ENCODE measurements around the gene MFGE8.

MFGE8 gene

DNA sequence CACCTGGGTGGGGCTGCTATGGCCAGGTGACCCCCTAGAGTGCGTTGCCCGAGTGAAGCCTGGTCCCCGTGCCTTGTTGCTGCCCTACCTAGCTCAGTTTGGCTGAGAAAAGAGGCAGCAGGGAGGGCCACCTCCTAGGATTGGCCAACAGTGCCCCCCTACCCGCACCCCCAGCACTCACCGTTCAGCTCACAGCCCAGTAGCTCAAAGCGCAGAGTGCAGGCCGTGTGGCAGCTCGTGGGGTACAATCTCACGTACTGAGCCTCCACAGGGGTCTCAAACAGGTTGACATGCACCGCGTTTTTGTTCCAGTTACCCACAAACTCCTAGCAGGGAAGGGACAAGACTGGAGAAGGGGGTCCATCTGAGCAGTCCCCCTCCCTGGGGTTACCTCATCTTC lies 7.6 kb downstream of the MFGE8 start:
- Histone ChIP-seq H3K9ac (ENCODE audit: low read length in 2 of 2) (no peak overlapping the region), H3K9me3 (ENCODE audit: control insufficient read depth in 2 of 2, low read length in 2 of 2) (no peaks in the 10 kb centered on the region)

DNA sequence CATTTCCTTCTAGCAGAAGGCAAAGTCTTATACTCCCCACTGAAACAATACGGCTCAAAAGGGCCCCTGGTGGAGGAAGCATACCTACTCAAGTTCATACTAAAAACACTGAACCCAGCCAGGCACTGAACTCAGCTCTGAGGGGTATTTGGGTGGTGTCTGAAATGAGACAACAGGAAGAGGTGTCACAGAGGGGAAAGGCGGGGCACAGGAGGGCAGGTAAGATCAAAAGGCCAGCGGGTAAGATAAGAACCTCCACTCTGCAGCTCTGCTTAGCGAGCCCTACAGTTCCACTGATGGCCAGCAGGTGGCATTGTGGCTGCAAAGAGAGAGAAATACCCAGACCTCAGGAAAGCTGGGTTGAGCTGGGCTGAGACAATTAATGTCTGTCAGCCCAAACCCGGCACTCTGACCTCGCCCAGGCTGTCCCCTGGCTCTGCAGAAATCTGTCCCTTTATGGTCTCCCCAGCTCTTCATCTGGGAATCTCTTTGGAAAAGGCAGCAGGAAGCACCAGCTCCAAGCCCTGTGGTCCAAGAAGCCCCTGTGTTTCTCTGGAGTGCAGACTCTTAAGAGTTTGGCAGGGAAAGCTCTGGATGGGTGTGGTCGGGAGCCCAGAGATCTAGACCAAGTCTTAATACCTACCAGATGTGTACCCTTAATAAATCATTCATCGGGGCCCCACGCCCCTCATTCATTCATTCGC lies 8.4 kb downstream of the MFGE8 start:
- Histone ChIP-seq H3K27me3 (ENCODE audit: control insufficient read depth in 1 of 2, insufficient read depth in 2 of 2, low read length in 2 of 2) (no peaks in the 10 kb centered on the region), H3K36me3 (ENCODE audit: control insufficient read depth in 2 of 2, insufficient read depth in 2 of 2, low read length in 2 of 2) (peaks cover 0 to 13% of the 10 kb centered on the region in 2 donors)

More for the DNA sequence above, 7.6 kb downstream of the MFGE8 start:
- Histone ChIP-seq H3K27me3 (ENCODE audit: control insufficient read depth in 1 of 2, insufficient read depth in 2 of 2, low read length in 2 of 2) (no peaks in the 10 kb centered on the region), H3K36me3 (ENCODE audit: control insufficient read depth in 2 of 2, insufficient read depth in 2 of 2, low read length in 2 of 2) (peaks cover 0 to 13% of the 10 kb centered on the region in 2 donors), H3K27ac (ENCODE audit: low read length) (no peak overlapping the region), H3K4me3 (ENCODE audit: low read length in 2 of 2) (no peak overlapping the region), H3K4me1 (ENCODE audit: control insufficient read depth, insufficient read depth, low read length) (peaks cover 18% of the 10 kb centered on the region)

DNA sequence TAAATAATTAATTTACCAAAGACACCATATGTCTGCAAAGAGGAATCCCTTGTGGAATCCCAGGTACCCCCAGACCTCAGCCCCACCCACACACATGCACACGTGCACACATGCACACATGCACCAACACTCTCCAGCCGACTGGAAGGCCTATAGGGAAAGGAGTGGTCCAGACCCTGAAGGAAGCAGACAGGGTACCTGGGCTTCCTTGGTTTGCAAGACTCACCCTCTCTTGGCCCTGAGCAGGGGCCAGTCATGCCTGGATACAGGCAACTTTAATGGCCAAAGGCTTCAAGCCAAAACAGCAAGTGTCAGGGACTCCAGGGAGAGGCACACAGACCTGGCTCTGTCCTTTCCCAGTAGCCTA lies 8.9 kb downstream of the MFGE8 start:
- Histone ChIP-seq H3K9me3 (ENCODE audit: control insufficient read depth in 2 of 2, low read length in 2 of 2) (no peaks in the 10 kb centered on the region), H3K36me3 (ENCODE audit: control insufficient read depth in 2 of 2, insufficient read depth in 2 of 2, low read length in 2 of 2) (peaks cover 0 to 13% of the 10 kb centered on the region in 2 donors), H3K27ac (ENCODE audit: low read length) (no peak overlapping the region), H3K4me3 (ENCODE audit: low read length in 2 of 2) (no peak overlapping the region), H3K27me3 (ENCODE audit: control insufficient read depth in 1 of 2, insufficient read depth in 2 of 2, low read length in 2 of 2) (no peaks in the 10 kb centered on the region), H3K4me1 (ENCODE audit: control insufficient read depth, insufficient read depth, low read length) (peaks cover 14% of the 10 kb centered on the region), H3K9ac (ENCODE audit: low read length in 2 of 2) (no peak overlapping the region)

More for the DNA sequence above, 8.4 kb downstream of the MFGE8 start:
- Histone ChIP-seq H3K9me3 (ENCODE audit: control insufficient read depth in 2 of 2, low read length in 2 of 2) (no peaks in the 10 kb centered on the region), H3K9ac (ENCODE audit: low read length in 2 of 2) (no peak overlapping the region), H3K4me3 (ENCODE audit: low read length in 2 of 2) (no peak overlapping the region), H3K27ac (ENCODE audit: low read length) (no peak overlapping the region), H3K4me1 (ENCODE audit: control insufficient read depth, insufficient read depth, low read length) (peaks cover 18% of the 10 kb centered on the region)

DNA sequence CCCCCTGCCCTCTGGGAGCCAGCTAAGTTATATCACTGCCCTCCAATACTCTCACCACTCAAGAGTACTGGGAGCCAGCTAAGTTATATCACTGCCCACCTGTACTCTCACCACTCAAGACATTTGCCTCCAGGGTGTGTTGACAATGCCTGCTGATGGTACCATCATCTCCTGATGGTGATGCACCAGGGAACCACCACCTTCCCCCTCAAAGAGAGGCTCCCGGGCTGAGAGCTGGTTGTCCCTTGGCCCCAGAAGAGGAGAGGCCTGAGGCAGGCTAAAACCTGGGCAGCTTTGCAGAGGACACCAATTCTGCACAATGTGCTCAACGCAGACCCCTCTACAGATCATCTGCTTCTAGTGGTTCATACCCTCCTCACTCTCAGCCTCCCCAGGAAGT lies 10.3 kb downstream of the MFGE8 start:
- Histone ChIP-seq H3K4me3 (ENCODE audit: low read length in 2 of 2) (no peak overlapping the region), H3K9me3 (ENCODE audit: control insufficient read depth in 2 of 2, low read length in 2 of 2) (no peaks in the 10 kb centered on the region), H3K4me1 (ENCODE audit: control insufficient read depth, insufficient read depth, low read length) (peaks cover 14% of the 10 kb centered on the region), H3K27ac (ENCODE audit: low read length) (no peak overlapping the region), H3K36me3 (ENCODE audit: control insufficient read depth in 2 of 2, insufficient read depth in 2 of 2, low read length in 2 of 2) (peaks cover 0 to 10% of the 10 kb centered on the region in 2 donors), H3K9ac (ENCODE audit: low read length in 2 of 2) (no peak overlapping the region), H3K27me3 (ENCODE audit: control insufficient read depth in 1 of 2, insufficient read depth in 2 of 2, low read length in 2 of 2) (no peaks in the 10 kb centered on the region)

DNA sequence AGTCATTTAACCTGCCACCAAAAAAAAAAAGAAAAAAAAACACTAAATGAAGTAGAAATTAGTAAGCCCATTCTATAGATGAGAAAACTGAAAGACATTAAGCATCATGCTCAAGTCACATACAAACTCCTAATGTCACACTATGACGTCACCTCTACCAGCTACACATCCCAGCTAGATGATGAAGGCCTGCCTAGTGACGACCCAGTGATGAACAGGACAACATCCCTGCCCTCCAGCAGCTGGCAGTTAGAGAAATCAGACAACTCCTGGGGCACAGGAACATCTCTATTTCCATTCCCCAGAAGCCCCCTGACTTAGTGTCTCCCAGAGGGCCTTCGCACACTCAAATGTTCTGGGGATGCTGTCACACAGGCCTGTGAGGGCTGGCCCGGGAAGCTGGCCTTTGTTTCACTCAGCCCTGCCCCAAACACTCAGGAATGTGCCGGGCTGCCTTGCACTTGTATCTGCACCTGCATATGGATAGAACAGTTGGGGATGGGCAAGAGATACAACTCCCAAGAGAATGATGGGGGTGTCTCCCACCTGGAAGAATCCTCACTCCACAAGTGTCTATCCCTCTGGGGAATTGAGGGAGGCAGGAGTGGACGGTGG lies 10.9 kb downstream of the MFGE8 start:
- H3K4me1 ChIP-seq (ENCODE audit: control insufficient read depth, insufficient read depth, low read length) = peaks cover 19% of the 10 kb centered on the region
- no peaks in the 10 kb centered on the region for H3K27me3 ChIP-seq (ENCODE audit: control insufficient read depth in 1 of 2, insufficient read depth in 2 of 2, low read length in 2 of 2)
- peaks cover 0 to 10% of the 10 kb centered on the region in 2 donors for H3K36me3 ChIP-seq (ENCODE audit: control insufficient read depth in 2 of 2, insufficient read depth in 2 of 2, low read length in 2 of 2)
- H3K9me3 ChIP-seq (ENCODE audit: control insufficient read depth in 2 of 2, low read length in 2 of 2) = no peaks in the 10 kb centered on the region
- no peak overlapping the region for H3K9ac ChIP-seq (ENCODE audit: low read length in 2 of 2)
- H3K4me3 ChIP-seq (ENCODE audit: low read length in 2 of 2) = no peak overlapping the region
- no peak overlapping the region for H3K27ac ChIP-seq (ENCODE audit: low read length)

DNA sequence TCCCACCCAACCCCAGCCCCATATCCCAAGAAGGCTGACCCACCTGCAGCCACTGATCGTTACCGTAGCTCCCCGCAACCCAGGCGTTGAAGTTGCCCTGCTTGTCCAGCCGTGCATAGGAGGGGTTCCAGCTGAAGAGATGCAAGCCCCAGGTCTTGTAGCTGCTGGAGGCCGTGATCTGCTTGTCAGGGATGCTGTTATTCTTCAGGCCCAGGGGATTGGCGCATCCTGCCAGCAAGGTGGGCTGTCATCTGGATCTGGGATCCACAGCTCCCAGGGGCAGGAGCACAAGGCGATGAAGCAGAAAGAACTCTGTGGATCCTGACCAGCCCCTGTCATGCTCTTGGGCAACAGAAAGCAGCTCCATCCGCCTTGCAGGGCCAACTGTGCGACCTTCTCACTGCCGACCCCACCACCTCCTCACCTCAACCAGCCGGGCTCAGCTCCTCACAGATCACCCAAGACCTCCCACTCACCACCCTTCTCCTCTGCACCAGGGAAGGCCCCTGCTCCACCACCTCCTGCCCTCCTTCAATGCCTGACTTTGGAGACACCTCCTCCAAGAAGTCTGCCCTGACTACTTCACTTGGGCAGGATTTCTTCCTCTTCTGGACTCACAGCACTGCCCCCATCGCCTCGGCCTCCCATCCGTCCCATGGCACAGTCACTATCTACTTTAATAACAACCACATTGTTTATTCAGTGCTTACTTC lies 11.5 kb downstream of the MFGE8 start:
- Histone ChIP-seq H3K36me3 (ENCODE audit: control insufficient read depth in 2 of 2, insufficient read depth in 2 of 2, low read length in 2 of 2) (peaks cover 0 to 10% of the 10 kb centered on the region in 2 donors), H3K27ac (ENCODE audit: low read length) (no peak overlapping the region), H3K27me3 (ENCODE audit: control insufficient read depth in 1 of 2, insufficient read depth in 2 of 2, low read length in 2 of 2) (no peaks in the 10 kb centered on the region), H3K9me3 (ENCODE audit: control insufficient read depth in 2 of 2, low read length in 2 of 2) (no peaks in the 10 kb centered on the region), H3K4me1 (ENCODE audit: control insufficient read depth, insufficient read depth, low read length) (peaks cover 26% of the 10 kb centered on the region), H3K4me3 (ENCODE audit: low read length in 2 of 2) (no peak overlapping the region), H3K9ac (ENCODE audit: low read length in 2 of 2) (no peak overlapping the region)

DNA sequence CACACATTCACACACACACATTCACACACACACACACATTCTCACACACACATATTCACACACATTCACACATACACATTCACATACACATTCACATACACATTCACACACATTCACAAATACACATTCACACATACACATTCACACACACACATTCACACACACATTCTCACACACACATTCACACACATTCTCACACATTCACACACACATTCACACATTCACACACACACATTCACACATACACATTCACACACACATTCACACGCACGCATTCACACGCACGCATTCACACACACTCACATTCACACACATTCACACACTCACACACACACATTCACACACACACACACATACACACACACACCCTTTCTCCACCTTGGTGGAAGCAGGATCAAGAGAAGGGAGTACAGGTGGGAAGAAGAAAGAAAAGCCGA lies 12.2 kb downstream of the MFGE8 start:
- peaks cover 26% of the 10 kb centered on the region for H3K4me1 ChIP-seq (ENCODE audit: control insufficient read depth, insufficient read depth, low read length)
- H3K27ac ChIP-seq (ENCODE audit: low read length) = no peak overlapping the region
- no peaks in the 10 kb centered on the region for H3K9me3 ChIP-seq (ENCODE audit: control insufficient read depth in 2 of 2, low read length in 2 of 2)
- peaks cover 0 to 6% of the 10 kb centered on the region in 2 donors for H3K36me3 ChIP-seq (ENCODE audit: control insufficient read depth in 2 of 2, insufficient read depth in 2 of 2, low read length in 2 of 2)
- no peak overlapping the region for H3K9ac ChIP-seq (ENCODE audit: low read length in 2 of 2)
- H3K27me3 ChIP-seq (ENCODE audit: control insufficient read depth in 1 of 2, insufficient read depth in 2 of 2, low read length in 2 of 2) = no peaks in the 10 kb centered on the region
- H3K4me3 ChIP-seq (ENCODE audit: low read length in 2 of 2) = no peak overlapping the region

DNA sequence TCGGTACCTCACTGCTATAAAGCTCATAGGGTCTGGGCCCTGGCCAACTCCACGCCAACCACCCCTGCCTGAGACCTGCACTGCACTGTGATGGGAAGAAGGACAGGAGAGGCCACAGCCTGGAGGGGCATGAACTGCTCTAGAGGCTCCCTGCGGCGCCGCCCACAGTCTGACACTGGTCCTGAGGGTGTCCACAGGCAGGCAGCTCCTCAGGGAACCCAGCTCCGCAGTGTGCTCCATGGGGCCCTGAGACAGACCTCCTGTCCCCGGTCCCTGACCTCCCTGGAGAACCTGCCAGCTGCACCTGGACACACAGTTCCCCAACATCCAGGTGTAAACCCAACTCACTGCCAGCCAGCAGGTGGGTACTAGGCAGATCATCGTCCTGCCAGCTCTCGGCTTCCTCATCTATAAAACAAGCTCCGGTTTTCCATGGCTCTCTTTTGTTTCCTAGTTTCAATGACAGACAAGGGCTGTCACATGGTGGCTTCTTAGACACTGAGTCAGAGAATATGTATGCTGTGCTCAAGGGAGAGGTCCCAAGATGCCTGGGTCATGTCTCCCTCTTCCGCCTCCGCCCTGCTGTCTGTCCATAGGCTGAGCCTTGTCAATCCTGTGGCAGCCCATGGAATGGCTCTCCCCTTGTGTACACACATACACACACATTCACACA lies 12.7 kb downstream of the MFGE8 start:
- no peak overlapping the region for H3K27ac ChIP-seq (ENCODE audit: low read length)

DNA sequence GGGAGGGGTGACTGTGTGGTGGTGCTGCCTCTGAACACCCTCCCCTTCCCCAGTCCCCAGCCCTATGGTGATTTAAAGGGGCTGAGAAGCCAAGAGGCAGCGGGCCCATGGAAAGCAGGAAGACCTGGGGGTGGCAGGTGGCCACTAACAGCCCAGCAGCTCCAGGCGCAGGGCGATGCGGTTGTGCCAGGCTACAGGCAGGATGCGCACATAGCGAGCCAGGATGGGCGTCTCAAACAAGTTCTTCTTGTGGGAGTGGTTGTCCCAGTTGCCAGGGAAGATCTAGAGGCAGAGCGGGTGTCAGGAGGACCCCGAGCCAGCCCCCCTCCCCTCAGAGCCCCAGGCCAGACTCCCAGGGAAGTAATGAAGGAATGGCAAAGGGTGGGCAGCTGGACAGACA lies 13.9 kb downstream of the MFGE8 start:
- peaks cover 0 to 6% of the 10 kb centered on the region in 2 donors for H3K36me3 ChIP-seq (ENCODE audit: control insufficient read depth in 2 of 2, insufficient read depth in 2 of 2, low read length in 2 of 2)
- no peak overlapping the region for H3K27ac ChIP-seq (ENCODE audit: low read length)
- H3K9me3 ChIP-seq (ENCODE audit: control insufficient read depth in 2 of 2, low read length in 2 of 2) = no peaks in the 10 kb centered on the region
- H3K4me1 ChIP-seq (ENCODE audit: control insufficient read depth, insufficient read depth, low read length) = peaks cover 30% of the 10 kb centered on the region
- peaks cover 3 to 11% of the 10 kb centered on the region in 2 donors for H3K27me3 ChIP-seq (ENCODE audit: control insufficient read depth in 1 of 2, insufficient read depth in 2 of 2, low read length in 2 of 2)
- no peak overlapping the region for H3K4me3 ChIP-seq (ENCODE audit: low read length in 2 of 2)
- no peak overlapping the region for H3K9ac ChIP-seq (ENCODE audit: low read length in 2 of 2)

More for the DNA sequence above, 12.7 kb downstream of the MFGE8 start:
- peaks cover 27% of the 10 kb centered on the region for H3K4me1 ChIP-seq (ENCODE audit: control insufficient read depth, insufficient read depth, low read length)
- no peaks in the 10 kb centered on the region for H3K9me3 ChIP-seq (ENCODE audit: control insufficient read depth in 2 of 2, low read length in 2 of 2)
- H3K36me3 ChIP-seq (ENCODE audit: control insufficient read depth in 2 of 2, insufficient read depth in 2 of 2, low read length in 2 of 2) = peaks cover 0 to 6% of the 10 kb centered on the region in 2 donors
- no peaks in the 10 kb centered on the region for H3K27me3 ChIP-seq (ENCODE audit: control insufficient read depth in 1 of 2, insufficient read depth in 2 of 2, low read length in 2 of 2)
- no peak overlapping the region for H3K9ac ChIP-seq (ENCODE audit: low read length in 2 of 2)
- H3K4me3 ChIP-seq (ENCODE audit: low read length in 2 of 2) = no peak overlapping the region

DNA sequence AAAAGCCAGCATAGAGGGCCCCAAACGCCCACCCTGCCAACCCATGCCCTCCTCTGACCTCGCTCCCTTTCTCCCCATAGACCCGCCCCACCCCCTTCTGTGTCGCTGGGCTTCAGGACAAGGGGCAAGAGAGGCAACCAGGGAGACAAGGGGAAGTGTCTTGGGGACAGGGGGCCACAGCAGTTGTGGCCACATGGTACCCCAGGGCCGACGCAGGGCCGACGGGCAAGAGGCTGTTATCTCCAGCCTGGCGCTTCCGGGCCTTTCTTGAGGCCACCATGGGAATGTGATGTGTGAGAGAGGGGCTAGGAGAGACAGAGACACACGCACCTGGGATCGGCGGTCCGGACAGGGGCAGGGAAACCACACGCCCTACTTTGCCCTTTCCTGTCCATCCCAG lies 14.4 kb downstream of the MFGE8 start:
- Histone ChIP-seq H3K9ac (ENCODE audit: low read length in 2 of 2) (no peak overlapping the region), H3K36me3 (ENCODE audit: control insufficient read depth in 2 of 2, insufficient read depth in 2 of 2, low read length in 2 of 2) (peaks cover 0 to 6% of the 10 kb centered on the region in 2 donors), H3K4me1 (ENCODE audit: control insufficient read depth, insufficient read depth, low read length) (peaks cover 31% of the 10 kb centered on the region), H3K4me3 (ENCODE audit: low read length in 2 of 2) (no peak overlapping the region), H3K27ac (ENCODE audit: low read length) (no peak overlapping the region), H3K9me3 (ENCODE audit: control insufficient read depth in 2 of 2, low read length in 2 of 2) (no peaks in the 10 kb centered on the region), H3K27me3 (ENCODE audit: control insufficient read depth in 1 of 2, insufficient read depth in 2 of 2, low read length in 2 of 2) (peaks cover 8 to 16% of the 10 kb centered on the region in 2 donors)
